ENCODE data around the gene ARRDC2.
"Not testable (repeated sequence)": the region's sequence is repeated elsewhere in the genome, so short reads cannot be mapped to it uniquely, and the experiment has no call there.

ARRDC2 gene

DNA sequence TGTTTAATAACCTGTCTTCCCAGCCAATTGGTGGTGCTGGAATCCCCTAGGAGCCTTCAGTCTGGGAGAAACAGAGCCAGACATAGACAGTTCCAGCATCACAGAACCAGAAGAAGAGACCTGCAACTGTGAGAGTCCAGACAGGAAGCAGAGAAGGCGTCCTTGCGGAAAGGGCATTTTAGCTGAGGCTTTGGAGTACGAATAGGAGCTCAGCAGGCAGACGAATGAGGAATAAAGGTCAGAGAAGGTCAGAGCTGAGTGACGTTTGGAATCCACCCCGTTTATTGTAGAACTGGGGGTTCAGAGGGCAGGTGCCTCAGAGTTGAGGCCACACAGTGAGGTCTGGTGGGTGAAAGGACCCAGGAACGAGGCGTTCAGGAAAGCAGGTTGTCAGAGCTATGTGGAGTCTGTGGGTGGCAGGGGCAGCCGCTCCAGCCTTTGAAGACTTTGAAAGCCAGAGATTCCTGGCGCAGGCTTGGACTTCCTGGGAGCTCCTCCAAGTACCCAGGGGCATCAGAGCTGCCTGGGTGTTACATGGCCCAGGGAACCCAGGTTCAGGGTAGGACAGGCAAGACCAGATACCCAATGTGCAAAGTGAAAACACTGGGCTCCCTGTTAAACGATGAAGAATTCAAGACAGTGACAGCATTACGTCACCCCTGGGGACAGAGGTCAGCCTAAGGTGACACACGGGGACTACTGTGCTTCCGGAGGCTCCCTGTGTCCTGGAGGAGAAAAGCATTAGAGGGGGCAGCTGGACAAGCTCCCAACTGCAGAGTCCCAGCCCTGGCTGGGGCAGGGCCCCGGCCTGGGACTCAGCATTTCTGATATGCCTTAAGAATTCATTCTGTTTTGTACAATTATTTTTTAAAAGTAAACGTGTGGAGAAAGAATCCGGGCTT is 5.5 kb downstream of the ARRDC2 start:
- no peak overlapping the region for H3K4me3 ChIP-seq (ENCODE audit: low read length)
- H3K27me3 ChIP-seq (ENCODE audit: control insufficient read depth, insufficient read depth, low read length): no peaks in the 10 kb centered on the region
- H3K4me1 ChIP-seq (ENCODE audit: control insufficient read depth, insufficient read depth, low read length): no peaks in the 10 kb centered on the region
- H3K9ac ChIP-seq (ENCODE audit: low read length): no peak overlapping the region
- H3K36me3 ChIP-seq (ENCODE audit: control insufficient read depth, insufficient read depth, low read length): peaks cover 22% of the 10 kb centered on the region
- H3K27ac ChIP-seq (ENCODE audit: low read depth, low read length): no peak overlapping the region

DNA sequence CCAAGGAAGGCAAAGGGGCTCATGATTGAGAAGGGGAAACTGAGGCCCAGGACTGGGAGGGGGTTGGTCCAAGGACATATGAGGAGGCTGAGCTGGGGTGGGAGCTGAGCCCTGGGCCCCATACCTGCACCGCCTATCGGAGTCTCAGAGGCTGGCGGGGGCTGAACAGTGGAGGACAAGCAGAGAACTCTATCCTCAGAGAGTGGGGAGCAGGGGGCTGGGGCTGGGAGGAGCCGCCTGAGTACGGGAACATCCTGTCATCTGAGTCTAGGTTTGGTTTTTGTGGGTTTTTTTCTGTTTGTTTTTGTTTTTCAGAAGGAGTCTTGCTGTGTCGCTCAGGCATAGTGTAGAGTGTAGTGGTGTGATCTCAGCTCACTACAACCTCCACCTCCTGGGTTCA is 6.2 kb downstream of the ARRDC2 start:
- Histone ChIP-seq H3K4me3 (ENCODE audit: low read length) (no peak overlapping the region), H3K36me3 (ENCODE audit: control insufficient read depth, insufficient read depth, low read length) (peaks cover 19% of the 10 kb centered on the region), H3K9ac (ENCODE audit: low read length) (no peak overlapping the region), H3K27ac (ENCODE audit: low read depth, low read length) (no peak overlapping the region), H3K4me1 (ENCODE audit: control insufficient read depth, insufficient read depth, low read length) (no peaks in the 10 kb centered on the region), H3K27me3 (ENCODE audit: control insufficient read depth, insufficient read depth, low read length) (no peaks in the 10 kb centered on the region)

DNA sequence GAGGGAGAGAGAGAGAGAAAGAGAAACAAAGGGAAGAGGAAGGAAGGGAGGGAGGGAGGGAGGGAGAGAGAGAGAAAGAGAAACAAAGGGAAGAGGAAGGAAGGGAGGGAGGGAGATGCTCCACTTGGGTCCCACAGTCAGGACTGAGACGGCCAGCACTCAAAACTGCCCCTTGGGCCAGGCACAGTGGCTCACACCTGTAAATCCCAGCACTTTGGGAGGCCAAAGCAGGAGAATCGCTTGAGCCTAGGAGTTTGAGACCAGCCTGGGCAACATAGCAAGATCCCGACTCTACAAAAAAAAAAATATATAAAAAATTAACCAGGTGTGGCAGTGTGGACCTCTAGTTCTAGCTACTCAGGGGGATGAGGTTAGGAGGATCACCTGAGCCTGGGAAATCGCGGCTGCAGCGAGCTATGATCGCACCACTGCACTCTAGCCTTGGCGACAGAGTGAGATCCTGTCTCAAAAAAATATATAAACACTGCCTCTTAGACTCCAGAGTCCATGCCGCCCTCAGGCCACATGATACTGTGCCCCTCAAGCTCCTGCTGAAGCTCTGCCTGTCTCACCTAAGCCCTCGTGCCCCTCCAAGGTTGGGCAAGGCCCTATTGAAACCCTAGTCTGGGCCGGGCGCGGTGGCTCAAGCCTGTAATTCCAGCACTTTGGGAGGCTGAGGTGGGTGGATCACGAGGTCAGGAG is 8.4 kb downstream of the ARRDC2 start:
- H3K27ac ChIP-seq (ENCODE audit: low read depth, low read length): no peak overlapping the region
- H3K4me1 ChIP-seq (ENCODE audit: control insufficient read depth, insufficient read depth, low read length): peaks cover 13% of the 10 kb centered on the region
- no peaks in the 10 kb centered on the region for H3K27me3 ChIP-seq (ENCODE audit: control insufficient read depth, insufficient read depth, low read length)
- H3K4me3 ChIP-seq (ENCODE audit: low read length): no peak overlapping the region
- peaks cover 13% of the 10 kb centered on the region for H3K36me3 ChIP-seq (ENCODE audit: control insufficient read depth, insufficient read depth, low read length)
- H3K9ac ChIP-seq (ENCODE audit: low read length): no peak overlapping the region

DNA sequence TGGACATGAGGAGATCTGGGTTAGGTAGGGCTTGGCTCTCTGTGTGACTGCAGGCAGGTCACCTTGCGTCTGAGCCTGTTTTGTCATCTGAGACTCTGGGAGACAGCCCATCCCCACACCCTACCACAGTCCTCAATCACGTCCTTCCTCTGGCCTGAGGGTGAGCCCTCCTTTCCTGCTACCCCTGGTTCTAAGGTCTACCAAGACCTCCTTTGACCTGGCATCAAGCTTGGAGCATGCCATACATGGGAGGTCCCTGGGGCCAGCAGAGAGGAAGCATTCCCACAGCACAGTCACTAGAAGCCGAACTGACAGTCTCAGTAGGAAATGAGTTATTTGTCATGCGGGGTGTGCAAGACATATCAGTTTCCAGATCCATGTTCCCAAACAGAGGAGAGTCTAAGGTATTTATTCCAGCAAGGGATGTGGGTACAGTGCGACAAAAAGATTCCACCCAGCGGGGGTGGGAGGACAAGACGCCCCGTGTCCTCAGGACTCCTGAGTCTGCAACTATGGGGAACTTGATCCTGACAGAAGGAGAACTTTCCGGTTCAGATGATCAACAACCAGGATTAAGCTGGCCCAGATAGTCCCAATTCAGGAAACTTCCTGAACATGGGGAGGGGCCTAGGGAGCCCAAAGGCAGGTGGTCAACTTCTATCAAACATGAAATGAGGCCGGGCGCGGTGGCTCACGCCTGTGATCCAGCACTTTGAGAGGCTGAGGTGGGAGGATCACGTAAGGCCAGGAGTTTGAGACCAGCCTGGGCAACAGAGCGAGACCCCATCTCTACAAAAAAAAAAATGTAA is 9.5 kb downstream of the ARRDC2 start:
- Histone ChIP-seq H3K4me1 (ENCODE audit: control insufficient read depth, insufficient read depth, low read length) (peaks cover 18% of the 10 kb centered on the region), H3K9ac (ENCODE audit: low read length) (no peak overlapping the region)

DNA sequence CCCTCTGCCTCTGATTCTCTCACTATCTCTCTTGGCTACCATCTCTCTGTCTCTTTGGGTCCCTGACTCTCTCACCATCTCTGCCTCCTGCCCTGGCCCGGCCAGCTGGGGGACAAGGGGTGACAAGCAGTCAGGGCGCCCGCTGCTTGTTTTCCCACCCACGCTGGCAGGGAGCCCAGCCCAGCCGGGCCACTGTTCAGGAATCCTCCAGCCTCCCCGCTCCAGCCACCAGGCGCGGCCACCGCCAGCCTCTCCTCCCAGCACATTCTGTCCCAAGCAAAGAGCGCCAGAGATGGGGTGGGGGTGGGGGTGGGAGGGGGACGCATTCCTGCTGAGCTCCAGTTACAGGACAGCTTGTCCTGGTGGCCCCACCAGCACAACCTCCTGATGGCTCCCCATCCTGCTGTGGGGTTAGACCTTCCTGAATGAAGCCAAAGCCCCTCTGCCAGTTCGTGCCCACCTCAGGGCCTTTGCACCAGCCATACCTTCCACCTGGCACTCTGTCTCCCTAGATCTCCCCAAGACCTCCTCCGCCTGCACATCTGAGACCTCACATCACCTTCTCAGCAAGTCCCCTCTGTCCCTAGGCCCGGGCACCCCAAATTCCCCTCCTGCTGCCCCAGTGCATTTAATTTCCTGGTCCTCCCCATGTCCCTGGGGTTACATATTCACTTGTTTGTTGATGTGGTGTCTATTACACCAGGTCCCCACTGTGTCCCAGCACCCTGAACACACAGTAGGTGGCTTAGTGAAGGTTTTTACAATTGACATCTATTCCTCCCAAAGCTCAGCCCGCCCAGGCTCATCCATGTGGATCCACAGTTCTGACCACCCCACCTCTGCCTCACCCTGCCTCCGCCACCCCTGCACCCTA is 12.5 kb downstream of the ARRDC2 start:
- H3K4me1 ChIP-seq (ENCODE audit: control insufficient read depth, insufficient read depth, low read length): peaks cover 18% of the 10 kb centered on the region
- H3K4me3 ChIP-seq (ENCODE audit: low read length): peak overlapping the region; percentile 8
- H3K27ac ChIP-seq (ENCODE audit: low read depth, low read length): peak overlapping the region; percentile 70
- H3K27me3 ChIP-seq (ENCODE audit: control insufficient read depth, insufficient read depth, low read length): no peaks in the 10 kb centered on the region
- H3K36me3 ChIP-seq (ENCODE audit: control insufficient read depth, insufficient read depth, low read length): no peaks in the 10 kb centered on the region
- H3K9ac ChIP-seq (ENCODE audit: low read length): no peak overlapping the region

More for the DNA sequence above, 9.5 kb downstream of the ARRDC2 start:
- H3K27me3 ChIP-seq (ENCODE audit: control insufficient read depth, insufficient read depth, low read length): no peaks in the 10 kb centered on the region
- no peak overlapping the region for H3K4me3 ChIP-seq (ENCODE audit: low read length)
- peaks cover 12% of the 10 kb centered on the region for H3K36me3 ChIP-seq (ENCODE audit: control insufficient read depth, insufficient read depth, low read length)
- H3K27ac ChIP-seq (ENCODE audit: low read depth, low read length): peak overlapping the region; percentile 52

DNA sequence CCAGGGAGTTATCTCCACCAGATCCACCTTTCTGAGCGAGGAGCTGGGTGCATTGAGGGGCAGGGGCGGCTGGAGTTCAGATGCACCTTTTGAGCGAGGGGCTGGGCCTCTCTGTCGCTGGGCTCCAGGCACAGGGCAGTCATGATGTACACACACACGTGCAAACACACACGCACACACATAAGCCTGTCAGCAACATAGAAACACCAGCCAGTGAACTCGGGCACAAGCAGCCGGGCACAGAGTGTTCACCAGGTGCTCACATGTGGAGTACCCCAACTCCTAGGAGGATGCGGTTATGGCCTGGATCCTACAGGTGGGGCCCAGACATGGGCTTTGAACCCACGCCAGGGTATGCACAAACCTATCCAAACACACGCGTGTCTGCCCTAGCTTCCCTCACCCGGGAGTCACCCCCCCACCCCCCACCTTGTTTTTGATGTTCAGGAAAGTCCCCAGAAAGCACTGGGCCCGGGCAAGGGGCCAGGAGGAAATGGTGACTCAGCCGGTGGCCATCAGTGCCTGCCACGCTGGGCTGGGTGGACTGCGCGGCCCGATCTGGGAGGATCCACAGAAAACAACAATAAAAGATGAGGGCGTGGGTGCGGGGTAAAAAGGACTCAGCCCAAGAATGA is 13.3 kb downstream of the ARRDC2 start:
- Histone ChIP-seq H3K27ac (ENCODE audit: low read depth, low read length) (peak overlapping the region; percentile 70), H3K9ac (ENCODE audit: low read length) (no peak overlapping the region), H3K36me3 (ENCODE audit: control insufficient read depth, insufficient read depth, low read length) (no peaks in the 10 kb centered on the region), H3K4me1 (ENCODE audit: control insufficient read depth, insufficient read depth, low read length) (peaks cover 18% of the 10 kb centered on the region), H3K4me3 (ENCODE audit: low read length) (peak overlapping the region; percentile 30), H3K27me3 (ENCODE audit: control insufficient read depth, insufficient read depth, low read length) (no peaks in the 10 kb centered on the region)

DNA sequence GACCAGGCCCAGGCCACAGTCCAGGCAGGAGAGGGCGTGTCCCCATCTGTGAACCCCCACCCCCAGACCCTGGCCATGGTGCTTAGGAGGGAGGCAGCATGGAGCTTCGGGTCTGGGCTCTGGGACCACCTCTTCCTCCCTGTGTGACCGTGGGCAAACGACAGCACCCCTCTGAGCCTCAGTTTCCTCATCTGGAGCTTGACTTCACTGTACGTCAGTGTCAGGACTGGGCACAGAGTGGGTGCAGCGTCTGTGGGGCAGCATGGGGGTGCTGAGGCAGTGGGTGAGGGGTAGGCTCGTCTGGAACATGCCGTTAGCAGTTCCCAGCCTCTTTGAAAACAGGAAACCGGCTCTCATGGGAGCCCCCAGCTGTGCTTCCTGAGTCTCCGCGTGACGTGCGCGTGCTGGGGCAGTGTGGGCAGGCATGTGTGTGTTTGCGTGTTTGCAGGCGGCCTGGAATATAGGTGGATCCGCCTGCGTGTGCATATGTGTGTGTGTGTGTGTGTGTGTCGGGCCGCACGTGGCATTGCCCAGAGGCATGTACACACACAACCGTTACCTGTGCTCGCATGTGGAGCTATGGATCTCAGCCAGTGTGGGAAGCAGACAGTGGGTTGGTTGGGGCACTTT is 15.8 kb downstream of the ARRDC2 start:
- H3K27ac ChIP-seq (ENCODE audit: low read depth, low read length): peak overlapping the region; percentile 61
- no peaks in the 10 kb centered on the region for H3K27me3 ChIP-seq (ENCODE audit: control insufficient read depth, insufficient read depth, low read length)
- H3K9ac ChIP-seq (ENCODE audit: low read length): no peak overlapping the region
- H3K4me3 ChIP-seq (ENCODE audit: low read length): no peak overlapping the region
- peaks cover 18% of the 10 kb centered on the region for H3K4me1 ChIP-seq (ENCODE audit: control insufficient read depth, insufficient read depth, low read length)
- no peaks in the 10 kb centered on the region for H3K36me3 ChIP-seq (ENCODE audit: control insufficient read depth, insufficient read depth, low read length)

DNA sequence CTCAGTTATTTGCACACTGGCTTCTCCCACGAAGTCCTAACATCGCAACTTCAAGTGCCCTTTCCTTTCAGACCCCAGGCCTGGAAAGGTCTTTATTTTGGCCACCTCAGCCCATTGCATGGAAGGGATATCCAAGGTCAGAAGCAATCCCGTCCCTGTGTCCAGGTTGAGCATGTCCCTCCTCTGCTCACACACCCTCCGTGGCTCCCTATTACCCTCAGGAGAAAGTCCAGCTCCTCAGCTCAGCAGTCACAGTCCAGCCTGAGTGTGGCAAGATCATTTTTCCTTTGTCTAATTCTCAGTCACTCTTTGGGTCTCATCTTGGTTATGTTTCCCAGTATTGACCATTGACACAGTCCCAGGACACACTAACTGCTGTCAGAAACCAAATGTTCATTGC is 19.2 kb downstream of the ARRDC2 start:
- no peaks in the 10 kb centered on the region for H3K27me3 ChIP-seq (ENCODE audit: control insufficient read depth, insufficient read depth, low read length)
- no peak overlapping the region for H3K27ac ChIP-seq (ENCODE audit: low read depth, low read length)
- H3K9ac ChIP-seq (ENCODE audit: low read length): no peak overlapping the region
- H3K36me3 ChIP-seq (ENCODE audit: control insufficient read depth, insufficient read depth, low read length): no peaks in the 10 kb centered on the region
- H3K4me1 ChIP-seq (ENCODE audit: control insufficient read depth, insufficient read depth, low read length): no peaks in the 10 kb centered on the region
- H3K4me3 ChIP-seq (ENCODE audit: low read length): no peak overlapping the region

DNA sequence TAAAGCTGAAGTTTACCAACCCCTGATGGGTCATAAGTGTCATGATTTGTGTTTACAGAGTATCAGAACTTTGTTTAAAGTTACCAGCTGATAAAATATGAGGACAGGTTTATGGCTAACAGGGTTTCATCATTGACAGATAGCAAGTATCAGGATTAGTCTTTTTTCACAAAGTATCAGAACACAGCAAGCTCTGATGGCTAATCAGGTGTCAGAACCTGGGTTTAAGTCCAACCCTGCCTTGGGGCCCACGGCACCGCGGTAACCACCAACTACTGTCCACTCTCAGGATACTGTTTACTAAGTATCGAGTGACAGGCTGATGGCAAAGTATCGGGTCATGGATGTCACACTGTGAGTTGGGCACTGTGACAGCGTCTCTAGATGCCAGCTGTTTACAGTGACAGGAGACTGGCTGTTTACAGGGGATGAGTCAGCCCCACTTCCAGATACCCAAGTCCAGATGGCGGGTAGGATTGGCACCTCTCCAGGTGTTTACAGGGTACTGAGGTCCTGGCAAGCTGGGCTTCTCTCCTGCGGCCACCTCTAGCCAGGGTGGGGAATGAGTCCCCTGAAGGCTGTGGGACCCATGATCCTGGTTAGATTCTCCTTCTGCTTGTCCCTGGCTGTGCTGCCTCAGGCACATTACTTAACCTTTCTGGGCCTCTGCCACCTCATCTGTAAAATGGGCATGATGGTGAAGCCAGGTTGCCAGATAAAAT is 21.8 kb downstream of the ARRDC2 start:
- Histone ChIP-seq H3K27me3 (ENCODE audit: control insufficient read depth, insufficient read depth, low read length) (no peaks in the 10 kb centered on the region), H3K4me1 (ENCODE audit: control insufficient read depth, insufficient read depth, low read length) (no peaks in the 10 kb centered on the region), H3K27ac (ENCODE audit: low read depth, low read length) (no peak overlapping the region), H3K4me3 (ENCODE audit: low read length) (no peak overlapping the region), H3K36me3 (ENCODE audit: control insufficient read depth, insufficient read depth, low read length) (no peaks in the 10 kb centered on the region), H3K9ac (ENCODE audit: low read length) (no peak overlapping the region)

DNA sequence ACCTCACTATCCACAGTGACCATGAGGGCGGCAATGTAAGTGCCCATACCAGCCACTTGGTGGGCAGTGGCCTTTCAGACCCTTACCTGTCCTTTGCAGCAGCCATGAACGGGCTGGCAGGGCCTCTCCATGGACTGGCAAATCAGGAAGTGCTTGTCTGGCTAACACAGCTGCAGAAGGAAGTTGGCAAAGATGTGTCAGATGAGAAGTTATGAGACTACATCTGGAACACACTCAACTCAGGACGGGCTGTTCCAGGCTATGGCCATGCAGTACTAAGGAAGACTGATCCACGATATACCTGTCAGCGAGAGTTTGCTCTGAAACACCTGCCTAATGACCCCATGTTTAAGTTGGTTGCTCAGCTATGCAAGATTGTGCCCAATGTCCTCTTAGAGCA is 23.4 kb downstream of the ARRDC2 start:
- not testable (repeated sequence) for H3K4me1 ChIP-seq (ENCODE audit: control insufficient read depth, insufficient read depth, low read length); H3K9ac ChIP-seq (ENCODE audit: low read length); H3K27me3 ChIP-seq (ENCODE audit: control insufficient read depth, insufficient read depth, low read length); H3K27ac ChIP-seq (ENCODE audit: low read depth, low read length); H3K36me3 ChIP-seq (ENCODE audit: control insufficient read depth, insufficient read depth, low read length); H3K4me3 ChIP-seq (ENCODE audit: low read length)

Measured in rectal smooth muscle tissue (tissue), 1 donor.